ENCODE measurements around the gene PAX5. TPM values are rescaled to one million over a fixed set of nuclear protein-coding genes. Genes with fewer than 3 reads are reported as not detected.
"Not testable (repeated sequence)": the region's sequence is repeated elsewhere in the genome, so short reads cannot be mapped to it uniquely, and the experiment has no call there.

The PAX5 gene
- total RNA-seq, 3 donors from 2014 or later (not counting 1 experiment from before 2014, with no cell fraction given): 1.3 to 2.1 (median 2.0) TPM

GRCh38 chr9:37079370-37080164, 45.5 kb upstream of the PAX5 start:
- Histone ChIP-seq H3K4me3 (ENCODE audit: low read length) (peak overlapping the region; percentile 78), H3K27ac (ENCODE audit: low read length) (peak overlapping the region; percentile 94), H3K36me3 (ENCODE audit: control insufficient read depth, insufficient read depth, low read length) (no peaks in the 10 kb centered on the region), H3K4me1 (ENCODE audit: control insufficient read depth, insufficient read depth, low read length) (peaks cover 17% of the 10 kb centered on the region), H3K9me3 (ENCODE audit: control insufficient read depth, insufficient read depth, low read length) (no peaks in the 10 kb centered on the region), H3K27me3 (ENCODE audit: control insufficient read depth, insufficient read depth, low read length) (no peaks in the 10 kb centered on the region)
- Mint-ChIP-seq H3K4me1 (peaks cover 42 to 45% of the 10 kb centered on the region in 2 donors), H3K36me3 (no peaks in the 10 kb centered on the region), H3K27ac (peak overlapping the region; percentile 93 to 99), H3K9me3 (no peaks in the 10 kb centered on the region), H3K4me3 (peak overlapping the region; percentile 96), H3K27me3 (ENCODE audit: low read depth in 2 of 2) (peaks cover 6 to 8% of the 10 kb centered on the region in 2 donors)
- no peak for TF ChIP-seq CTCF (IDR thresholded peaks at IDR 0.05)
- intact Hi-C loops (cut with micrococcal nuclease): loop anchor here (1.0 to 5.0 kb wide), 2 partner anchors 41 to 223 kb away; partner anchors contain the start of gene ZCCHC7
- WGBS (ENCODE audit: insufficient coverage): 3% methylated on average over 63 of the region's 63 CpGs
- peak; percentile 85 to 97 for DNase-seq
- peak; percentile 96 to 99 (median 96) for ATAC-seq

GRCh38 chr9:37074790-37075189, 40.7 kb upstream of the PAX5 start:
- H3K9me3 Mint-ChIP-seq; H3K27me3 ChIP-seq (ENCODE audit: control insufficient read depth, insufficient read depth, low read length); H3K9me3 ChIP-seq (ENCODE audit: control insufficient read depth, insufficient read depth, low read length); H3K4me3 ChIP-seq (ENCODE audit: low read length); H3K36me3 Mint-ChIP-seq; H3K36me3 ChIP-seq (ENCODE audit: control insufficient read depth, insufficient read depth, low read length); ATAC-seq; H3K27ac ChIP-seq (ENCODE audit: low read length); intact Hi-C loops (cut with micrococcal nuclease); H3K4me1 ChIP-seq (ENCODE audit: control insufficient read depth, insufficient read depth, low read length); H3K27ac Mint-ChIP-seq; DNase-seq; H3K27me3 Mint-ChIP-seq (ENCODE audit: low read depth in 2 of 2): not testable (repeated sequence)
- Mint-ChIP-seq H3K4me3 (peak overlapping the region; percentile 10), H3K4me1 (peaks cover 9 to 18% of the 10 kb centered on the region in 2 donors)
- 46% methylated on average over 3 of the region's 4 CpGs for WGBS (ENCODE audit: insufficient coverage)

GRCh38 chr9:37066139-37066725, 32.2 kb upstream of the PAX5 start:
- TF ChIP-seq CTCF (IDR thresholded peaks at IDR 0.05): no peak
- intact Hi-C loops (cut with micrococcal nuclease): no loop called here
- Histone ChIP-seq H3K27me3 (ENCODE audit: control insufficient read depth, insufficient read depth, low read length) (no peaks in the 10 kb centered on the region), H3K27ac (ENCODE audit: low read length) (no peak overlapping the region), H3K4me3 (ENCODE audit: low read length) (no peak overlapping the region), H3K36me3 (ENCODE audit: control insufficient read depth, insufficient read depth, low read length) (no peaks in the 10 kb centered on the region), H3K9me3 (ENCODE audit: control insufficient read depth, insufficient read depth, low read length) (no peaks in the 10 kb centered on the region), H3K4me1 (ENCODE audit: control insufficient read depth, insufficient read depth, low read length) (no peaks in the 10 kb centered on the region)
- peaks cover 35 to 45% of the 10 kb centered on the region in 2 donors for H3K27me3 Mint-ChIP-seq (ENCODE audit: low read depth in 2 of 2)
- DNase-seq (no peak), ATAC-seq (no peak)
- no peaks in the 10 kb centered on the region for H3K36me3 Mint-ChIP-seq
- H3K27ac Mint-ChIP-seq: no peak overlapping the region
- WGBS (ENCODE audit: insufficient coverage): 18% methylated on average over 3 of the region's 3 CpGs
- H3K9me3 Mint-ChIP-seq: no peaks in the 10 kb centered on the region
- no peak overlapping the region for H3K4me3 Mint-ChIP-seq
- H3K4me1 Mint-ChIP-seq: no peaks in the 10 kb centered on the region

GRCh38 chr9:37062336-37062735, 28.3 kb upstream of the PAX5 start:
- H3K4me1 Mint-ChIP-seq: no peaks in the 10 kb centered on the region
- ATAC-seq (no peak), DNase-seq (no peak)
- peaks cover 44 to 60% of the 10 kb centered on the region in 2 donors for H3K27me3 Mint-ChIP-seq (ENCODE audit: low read depth in 2 of 2)
- Histone ChIP-seq H3K9me3 (ENCODE audit: control insufficient read depth, insufficient read depth, low read length) (no peaks in the 10 kb centered on the region), H3K27ac (ENCODE audit: low read length) (no peak overlapping the region), H3K36me3 (ENCODE audit: control insufficient read depth, insufficient read depth, low read length) (no peaks in the 10 kb centered on the region), H3K27me3 (ENCODE audit: control insufficient read depth, insufficient read depth, low read length) (no peaks in the 10 kb centered on the region), H3K4me1 (ENCODE audit: control insufficient read depth, insufficient read depth, low read length) (no peaks in the 10 kb centered on the region), H3K4me3 (ENCODE audit: low read length) (no peak overlapping the region)
- no peak for TF ChIP-seq CTCF (IDR thresholded peaks at IDR 0.05)
- intact Hi-C loops (cut with micrococcal nuclease): no loop called here
- no peak overlapping the region for H3K27ac Mint-ChIP-seq
- H3K36me3 Mint-ChIP-seq: no peaks in the 10 kb centered on the region
- H3K9me3 Mint-ChIP-seq: no peaks in the 10 kb centered on the region
- WGBS (ENCODE audit: insufficient coverage): 55% methylated on average over 4 of the region's 4 CpGs
- no peak overlapping the region for H3K4me3 Mint-ChIP-seq

Data from natural killer cell (primary cell).